ENCODE measurements around the gene TRIM29. TPM values are rescaled to one million over a fixed set of nuclear protein-coding genes. Genes with fewer than 3 reads are reported as not detected.

Gene TRIM29
- total and polyA plus RNA-seq, 12 donors: 0.17 to 0.64 (median 0.30) TPM; not detected in 9

DNA sequence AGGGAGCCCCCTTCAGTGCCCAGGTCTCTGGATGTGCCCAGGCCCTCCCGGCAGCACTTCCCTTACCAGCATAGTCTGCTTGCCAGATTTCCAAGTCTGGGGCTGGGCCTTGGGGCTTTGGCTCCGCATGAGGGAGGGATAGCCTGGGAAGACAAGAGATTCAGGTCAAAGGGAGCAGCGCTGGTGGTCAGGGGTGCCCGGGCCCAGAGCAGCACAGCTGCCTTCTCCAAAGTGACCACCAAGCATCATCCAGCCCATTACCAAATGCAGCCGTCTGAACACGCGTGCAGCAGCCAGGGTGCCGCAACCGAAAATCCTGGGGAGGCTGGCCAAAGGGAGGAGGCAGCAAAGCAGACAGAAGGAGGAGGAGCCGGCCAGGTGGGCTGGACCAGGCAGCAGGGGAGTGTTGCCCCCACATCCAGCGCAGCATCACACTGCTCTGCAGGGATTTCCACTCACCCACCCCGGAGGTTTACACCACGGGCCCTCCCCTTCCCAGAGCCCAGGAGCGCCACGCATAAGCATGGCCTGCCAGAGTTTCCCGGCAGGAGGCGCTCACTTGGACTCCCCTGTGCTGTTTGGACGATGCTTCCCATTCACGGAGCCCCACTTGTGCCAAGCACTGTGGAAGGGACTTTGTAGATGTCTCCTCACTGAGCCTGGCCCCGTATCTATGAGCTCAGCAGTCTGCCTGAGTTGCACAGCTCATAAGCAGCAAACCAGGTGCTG, 22.5 kb downstream of the TRIM29 start:
- ATAC-seq: no peak
- Histone ChIP-seq H3K4me1 (no peaks in the 10 kb centered on the region), H3K36me3 (no peaks in the 10 kb centered on the region), H3K9me3 (no peaks in the 10 kb centered on the region), H3K27me3 (no peaks in the 10 kb centered on the region), H3K4me3 (no peak overlapping the region), H3K27ac (no peak overlapping the region)
- intact Hi-C loops (cut with DNase I): no loop called here
- no peak for DNase-seq
- 69 to 70% methylated on average over 19 to 20 of the region's 20 CpGs for WGBS, 2 donors
- TF ChIP-seq, protein P1, sequence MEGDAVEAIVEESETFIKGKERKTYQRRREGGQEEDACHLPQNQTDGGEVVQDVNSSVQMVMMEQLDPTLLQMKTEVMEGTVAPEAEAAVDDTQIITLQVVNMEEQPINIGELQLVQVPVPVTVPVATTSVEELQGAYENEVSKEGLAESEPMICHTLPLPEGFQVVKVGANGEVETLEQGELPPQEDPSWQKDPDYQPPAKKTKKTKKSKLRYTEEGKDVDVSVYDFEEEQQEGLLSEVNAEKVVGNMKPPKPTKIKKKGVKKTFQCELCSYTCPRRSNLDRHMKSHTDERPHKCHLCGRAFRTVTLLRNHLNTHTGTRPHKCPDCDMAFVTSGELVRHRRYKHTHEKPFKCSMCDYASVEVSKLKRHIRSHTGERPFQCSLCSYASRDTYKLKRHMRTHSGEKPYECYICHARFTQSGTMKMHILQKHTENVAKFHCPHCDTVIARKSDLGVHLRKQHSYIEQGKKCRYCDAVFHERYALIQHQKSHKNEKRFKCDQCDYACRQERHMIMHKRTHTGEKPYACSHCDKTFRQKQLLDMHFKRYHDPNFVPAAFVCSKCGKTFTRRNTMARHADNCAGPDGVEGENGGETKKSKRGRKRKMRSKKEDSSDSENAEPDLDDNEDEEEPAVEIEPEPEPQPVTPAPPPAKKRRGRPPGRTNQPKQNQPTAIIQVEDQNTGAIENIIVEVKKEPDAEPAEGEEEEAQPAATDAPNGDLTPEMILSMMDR (IDR thresholded peaks at IDR 0.05): no peak

DNA sequence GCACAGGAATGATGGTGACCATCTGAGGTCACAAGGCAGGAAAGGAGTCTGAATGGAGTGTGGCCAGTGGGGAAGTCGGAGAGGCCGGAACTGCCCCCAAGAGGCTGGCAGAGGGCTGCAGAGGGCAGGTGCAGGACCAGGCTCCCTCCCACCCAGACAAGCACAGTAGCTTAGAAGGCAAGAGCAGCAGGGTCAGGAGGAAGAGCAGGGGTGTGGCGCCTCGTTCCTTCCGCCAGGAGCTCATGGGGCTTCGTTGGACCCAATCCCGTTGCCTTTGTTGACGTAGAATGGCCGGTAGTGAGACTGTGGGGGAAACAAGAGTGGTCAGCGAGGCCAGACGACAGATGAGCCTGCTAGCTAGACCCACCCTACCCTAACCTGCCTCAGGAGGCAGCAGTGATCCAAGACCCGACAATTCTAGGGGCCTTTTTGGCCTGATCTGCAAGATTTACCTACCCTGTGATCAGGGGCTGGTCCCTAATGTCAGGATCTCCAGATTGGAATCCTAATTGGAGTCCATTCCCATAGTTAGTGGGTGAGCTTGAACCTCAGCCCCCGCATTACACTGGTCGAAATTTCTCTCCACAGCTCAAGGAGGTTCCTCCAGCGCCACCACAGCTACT, 25.6 kb downstream of the TRIM29 start:
- Histone ChIP-seq H3K4me1 (no peaks in the 10 kb centered on the region), H3K9me3 (no peaks in the 10 kb centered on the region), H3K27me3 (peaks cover 0 to 11% (median 5%) of the 10 kb centered on the region in 7 donors), H3K36me3 (no peaks in the 10 kb centered on the region), H3K4me3 (no peak overlapping the region), H3K27ac (no peak overlapping the region)
- WGBS, 2 donors: 68 to 72% methylated on average over 15 of the region's 15 CpGs
- ATAC-seq: peak in 2 of 8 donors; percentile 27 to 31
- TF ChIP-seq, protein P1 (IDR thresholded peaks at IDR 0.05): no peak
- DNase-seq: no peak
- intact Hi-C loops (cut with DNase I): no loop called here

DNA sequence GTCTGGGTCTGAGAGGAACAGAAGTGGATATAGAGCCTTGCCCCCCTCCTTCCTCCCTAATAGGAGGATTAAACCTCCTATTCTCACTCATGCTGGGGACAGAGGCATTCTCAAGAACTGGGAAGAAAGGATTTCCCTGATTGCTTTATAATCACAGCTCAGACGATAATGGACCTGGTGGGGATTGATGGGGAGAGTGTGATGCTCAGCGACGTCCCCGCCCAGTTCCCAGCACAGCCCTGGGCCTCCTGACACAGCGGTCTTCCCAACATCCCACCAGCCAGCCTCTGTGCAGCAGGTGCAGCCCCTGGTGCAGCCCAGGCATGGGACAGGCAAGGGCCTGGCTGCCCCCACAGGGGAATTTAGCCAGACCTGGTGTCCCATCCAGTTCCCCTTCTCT, 28.4 kb downstream of the TRIM29 start:
- no peaks in the 10 kb centered on the region for H3K36me3 ChIP-seq
- TF ChIP-seq, protein P1 (IDR thresholded peaks at IDR 0.05): no peak
- H3K9me3 ChIP-seq: no peaks in the 10 kb centered on the region
- intact Hi-C loops (cut with DNase I): loop anchor here in 8 of 10 donors (2.0 to 10.0 kb wide), 9 partner anchors 375 to 629 kb away; partner anchors contain the start of gene NECTIN1 (in 4 of the 8)
- H3K4me1 ChIP-seq: no peaks in the 10 kb centered on the region
- WGBS, 2 donors: 88 to 89% methylated on average over 5 of the region's 5 CpGs
- H3K27ac ChIP-seq: no peak overlapping the region
- H3K4me3 ChIP-seq: no peak overlapping the region
- peaks cover 0 to 33% (median 7%) of the 10 kb centered on the region in 7 donors for H3K27me3 ChIP-seq
- DNase-seq: no peak
- ATAC-seq: no peak

DNA sequence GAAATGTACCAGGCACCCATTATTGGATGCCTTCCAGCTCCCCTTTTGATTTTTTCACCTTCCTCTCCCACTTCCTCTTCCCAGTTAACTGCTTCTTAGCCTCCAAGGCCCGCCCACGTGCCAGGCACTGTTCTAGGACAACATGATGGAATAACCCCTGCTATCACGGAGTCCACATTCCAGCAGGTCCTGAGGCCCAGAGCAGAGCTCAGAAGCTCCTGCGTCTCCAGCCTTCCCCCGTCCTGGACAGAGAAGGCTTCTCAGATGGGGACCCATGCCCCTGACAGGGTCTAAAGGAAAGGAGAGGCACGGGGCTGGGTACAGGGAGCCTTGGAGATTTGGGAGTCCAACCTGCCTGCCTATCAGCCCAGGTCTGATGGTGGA, 29.1 kb downstream of the TRIM29 start:
- DNase-seq (no peak), ATAC-seq (peak in 1 of 8 donors; percentile 5)
- Histone ChIP-seq H3K27ac (no peak overlapping the region), H3K27me3 (peaks cover 0 to 36% (median 10%) of the 10 kb centered on the region in 7 donors), H3K4me1 (no peaks in the 10 kb centered on the region), H3K9me3 (no peaks in the 10 kb centered on the region), H3K4me3 (no peak overlapping the region), H3K36me3 (no peaks in the 10 kb centered on the region)
- 56 to 62% methylated on average over 6 of the region's 6 CpGs for WGBS, 2 donors
- intact Hi-C loops (cut with DNase I): loop anchor here (1.0 to 10.0 kb wide), 11 partner anchors 374 to 628 kb away; partner anchors contain the start of gene NECTIN1 (in 4 of the 10)
- TF ChIP-seq, protein P1 (IDR thresholded peaks at IDR 0.05): no peak
